Stimulated activated CD4-positive, alpha-beta T cell treated with anti-CD3 and anti-CD28 coated beads, TNF-alpha, amount 100 ng/mL, for 1 hour (primary cell): ENCODE data around the gene CTDSPL.
A peak's percentile ranks its signal among the peaks of the same experiment; 100 is the strongest.
"Not testable (repeated sequence)": the region's sequence is repeated elsewhere in the genome, so short reads cannot be mapped to it uniquely, and the experiment has no call there.

Experiments used
- DNase-seq, 3 donors: peaks; one replicate each; pipeline ENCODE4 v3.0.0-alpha.2; 2020; ENCODE audit warnings: low read depth in 3 of 3, low spot score in 1 of 3

The CTDSPL gene

DNA sequence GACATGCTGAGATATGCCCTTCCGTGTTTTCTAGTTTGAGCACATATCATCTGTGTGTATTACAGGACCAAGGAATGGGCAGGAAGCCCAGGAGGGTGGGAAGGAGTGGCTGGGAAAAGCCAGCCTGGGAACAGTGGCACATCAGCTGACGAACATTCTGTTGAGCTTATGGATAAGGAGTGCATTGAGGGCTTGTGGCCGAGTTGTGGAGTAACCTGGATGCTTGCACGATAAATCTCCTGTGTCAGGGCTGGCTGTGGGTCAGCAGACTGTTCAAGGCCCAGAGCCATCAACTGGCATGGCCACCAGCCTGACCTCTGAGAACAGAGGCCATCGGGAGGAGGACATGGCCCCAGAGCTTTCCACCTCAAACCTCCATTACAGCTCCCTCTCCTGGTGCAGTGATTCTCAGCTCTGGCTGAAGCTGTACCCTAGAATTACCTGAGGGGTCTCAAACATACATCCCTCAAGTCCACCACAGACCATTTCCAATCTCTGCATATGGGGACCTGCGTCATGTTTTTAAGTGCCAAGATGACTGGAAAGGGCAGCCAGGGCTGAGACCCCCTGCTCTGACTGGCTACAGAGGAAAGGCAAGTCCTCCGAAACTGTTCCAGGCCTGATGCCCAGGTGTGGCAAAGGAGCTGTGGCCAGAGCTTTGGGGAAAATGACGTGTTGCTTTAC is 124.1 kb downstream of the CTDSPL start:
- no peak for DNase-seq

DNA sequence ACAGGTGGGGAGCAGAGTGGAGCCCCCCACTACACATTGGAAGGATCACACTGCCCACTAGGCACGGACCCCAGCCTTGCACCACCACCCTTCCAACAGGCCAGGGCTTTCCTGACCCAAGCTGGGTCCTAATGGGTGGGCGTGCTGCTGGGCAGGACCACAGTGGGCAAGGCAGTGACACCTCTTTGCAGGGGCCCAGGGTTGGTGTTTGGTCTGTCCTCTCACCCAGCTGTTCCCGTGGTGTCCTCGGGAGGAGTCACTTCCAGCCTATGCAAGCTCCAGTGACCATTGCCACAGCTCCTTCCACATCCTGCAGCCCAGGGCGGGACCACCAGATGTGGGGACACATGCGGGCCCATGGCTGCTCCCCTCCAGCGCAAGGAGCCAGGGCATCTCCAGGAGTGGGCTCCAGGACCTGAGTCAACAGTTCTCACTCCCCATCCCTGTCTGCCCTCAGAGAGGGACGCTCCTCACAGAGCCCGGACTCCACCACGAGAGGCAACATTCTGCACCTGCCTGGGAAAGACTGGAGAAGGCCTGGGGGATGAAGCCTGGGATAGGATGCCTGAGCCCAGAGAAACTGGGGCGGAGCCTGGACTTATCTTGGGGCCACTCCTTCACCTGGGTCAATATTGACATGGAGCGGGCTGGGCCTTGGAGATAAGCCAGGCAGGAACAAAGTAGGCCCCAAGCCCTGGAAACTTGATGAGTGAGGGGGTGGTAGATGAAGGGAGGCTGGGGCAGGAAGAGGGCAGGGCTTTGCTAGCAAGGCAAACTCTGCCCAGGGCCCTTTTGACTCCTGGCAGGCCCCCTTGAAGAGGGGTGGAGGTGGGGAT is 125.0 kb downstream of the CTDSPL start:
- DNase-seq = no peak

GRCh38 chr3:37987315-37987697 is 125.6 kb downstream of the CTDSPL start:
- no peak for DNase-seq

- no peak for DNase-seq
Measured at GRCh38 chr3:37987751-37988179, 126.1 kb downstream of the CTDSPL start.

DNA sequence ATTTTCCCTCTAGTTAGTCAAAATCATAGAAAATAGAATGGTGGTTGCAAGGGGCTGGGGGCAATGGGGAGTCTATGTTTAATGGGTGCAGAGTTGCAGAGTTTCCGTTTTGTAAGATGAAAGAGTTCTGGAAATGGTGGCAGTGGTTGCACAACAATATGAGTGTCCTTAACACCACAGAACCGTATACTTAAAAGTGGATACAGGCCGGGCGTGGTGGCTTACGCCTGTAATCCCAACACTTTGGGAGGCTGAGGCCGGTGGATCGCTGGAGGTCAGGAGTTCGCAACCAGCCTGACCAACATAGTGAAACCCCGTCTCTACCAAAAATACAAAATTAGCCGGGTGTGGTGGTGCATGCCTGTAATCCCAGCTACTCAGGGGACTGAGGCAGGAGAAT is 126.7 kb downstream of the CTDSPL start:
- not testable (repeated sequence) for DNase-seq

DNA sequence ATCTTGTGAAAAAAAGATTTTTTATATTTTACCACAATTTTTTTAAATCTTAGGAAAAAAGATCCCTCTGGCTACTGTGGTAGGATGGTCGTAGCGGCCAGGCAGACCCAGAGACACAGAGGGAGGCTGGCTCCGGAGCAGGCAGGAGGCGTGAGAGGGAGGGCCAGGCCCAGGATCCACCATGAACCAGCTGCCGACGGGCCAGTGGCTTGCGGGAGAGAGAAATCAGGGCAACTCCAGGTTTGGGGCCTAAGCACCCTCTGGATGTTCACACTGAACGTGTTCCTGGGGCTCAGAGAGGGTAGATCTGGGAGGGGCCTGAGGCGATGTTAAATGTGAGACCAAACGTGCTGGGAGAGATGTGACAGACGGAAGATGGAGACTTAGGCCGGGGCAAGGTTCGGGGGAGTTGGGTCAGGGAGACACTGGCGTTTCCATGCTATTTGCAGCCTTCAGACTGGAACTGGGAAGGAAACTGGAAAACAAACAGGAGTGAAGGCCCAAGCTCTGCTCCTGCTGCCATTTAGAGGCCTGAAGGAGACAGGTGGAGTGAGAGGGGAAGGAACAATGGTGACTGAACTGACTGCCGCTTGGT is 127.3 kb downstream of the CTDSPL start:
- DNase-seq = no peak

DNA sequence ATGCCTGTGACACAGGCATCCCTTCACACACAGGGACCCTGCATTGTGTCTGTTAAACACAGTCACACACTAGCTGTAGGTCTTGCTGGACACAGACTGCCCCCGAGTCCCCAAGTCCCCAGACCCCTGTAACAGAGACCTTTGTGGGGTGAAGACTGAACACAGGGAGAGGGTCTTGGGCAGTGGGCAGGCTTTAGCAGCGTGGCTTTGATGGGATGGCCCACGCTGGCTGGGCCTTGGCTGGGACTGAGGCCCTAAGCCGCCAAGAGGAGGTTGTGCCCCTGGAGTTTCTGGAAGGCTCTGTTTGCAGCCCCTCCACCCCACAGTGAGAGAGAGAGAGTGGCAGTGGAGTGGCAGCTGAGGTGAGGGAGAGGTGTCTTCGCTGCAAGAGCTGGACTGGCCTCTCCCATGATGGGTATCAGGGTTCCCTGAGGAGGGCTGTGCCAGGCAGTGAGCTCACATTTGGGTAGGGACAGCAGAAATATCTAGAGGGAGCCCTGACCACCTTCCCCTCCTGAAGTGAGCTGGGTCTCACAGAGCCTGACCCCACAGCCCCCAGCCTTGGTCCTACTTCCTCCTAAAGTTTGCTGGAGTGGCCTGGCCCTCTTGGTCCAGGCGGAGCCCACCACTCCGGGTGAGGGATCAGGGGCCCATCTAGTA is 128.3 kb downstream of the CTDSPL start:
- no peak for DNase-seq

DNA sequence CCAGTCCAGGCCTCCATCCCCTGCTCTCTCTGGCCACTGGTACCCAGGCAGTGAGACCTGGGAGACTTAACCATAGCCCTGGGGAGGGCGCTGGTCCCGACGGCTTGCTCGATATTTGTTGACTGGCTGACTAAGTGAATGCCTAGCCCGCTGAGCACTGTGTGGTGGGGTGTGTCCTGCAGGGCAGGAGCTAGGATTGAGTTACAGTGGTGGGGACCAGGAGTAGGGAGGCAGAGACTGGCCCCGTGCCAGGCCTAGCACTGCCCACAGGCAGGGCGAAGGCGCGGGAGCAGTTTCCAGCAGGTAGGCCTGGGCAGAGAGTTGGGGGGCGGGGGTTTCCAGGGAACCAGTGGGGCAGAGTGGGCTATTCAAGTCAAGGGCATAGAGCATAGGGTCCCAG is 128.8 kb downstream of the CTDSPL start, which contains the start of gene VILL:
Gene VILL, plus strand, starts transcription at position 260 of the 400 bp plus-strand sequence. CDS start 2,887 bp downstream, outside the sequence.
- no peak for DNase-seq

- no peak for DNase-seq
Measured at GRCh38 chr3:37991109-37991508, 129.4 kb downstream of the CTDSPL start.

GRCh38 chr3:37991823-37992222 is 130.1 kb downstream of the CTDSPL start:
- DNase-seq = no peak

DNA sequence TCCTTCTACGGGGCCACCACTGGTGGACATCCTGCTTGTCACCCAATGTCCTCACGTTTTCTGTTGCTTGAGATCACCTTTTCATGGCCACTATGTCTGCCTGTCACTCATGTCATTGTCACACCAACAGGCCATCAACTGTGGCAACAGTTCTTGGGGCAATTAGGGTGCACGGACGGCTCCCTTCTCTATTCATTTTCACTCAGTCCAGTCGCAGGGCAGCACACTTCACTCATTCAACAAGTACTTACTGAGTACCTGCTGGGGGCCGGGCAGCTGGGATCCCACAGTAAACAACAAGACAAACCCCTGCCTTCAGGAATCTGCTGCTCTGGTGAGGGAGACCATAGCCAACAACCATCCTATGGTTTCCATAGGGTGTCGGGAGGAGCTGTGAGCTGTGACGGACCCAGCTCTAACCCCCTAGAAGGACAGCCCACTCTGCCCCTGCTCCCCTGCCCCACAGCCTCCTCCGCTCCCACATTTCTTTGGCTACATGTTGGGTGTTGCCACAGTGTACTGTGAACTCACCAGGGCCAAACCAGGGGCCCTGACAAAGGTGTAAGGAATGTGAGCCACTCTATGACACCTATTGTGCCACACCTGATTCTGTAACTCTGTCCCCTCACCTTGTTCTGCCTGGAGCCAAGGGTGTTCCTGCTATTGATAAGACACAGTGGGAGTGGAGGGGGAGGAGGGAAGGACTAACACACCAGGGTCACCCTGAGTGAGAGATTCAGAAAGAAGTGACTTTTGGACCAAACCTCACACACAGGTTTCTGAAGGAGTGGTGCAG is 130.8 kb downstream of the CTDSPL start:
- DNase-seq = no peak

DNA sequence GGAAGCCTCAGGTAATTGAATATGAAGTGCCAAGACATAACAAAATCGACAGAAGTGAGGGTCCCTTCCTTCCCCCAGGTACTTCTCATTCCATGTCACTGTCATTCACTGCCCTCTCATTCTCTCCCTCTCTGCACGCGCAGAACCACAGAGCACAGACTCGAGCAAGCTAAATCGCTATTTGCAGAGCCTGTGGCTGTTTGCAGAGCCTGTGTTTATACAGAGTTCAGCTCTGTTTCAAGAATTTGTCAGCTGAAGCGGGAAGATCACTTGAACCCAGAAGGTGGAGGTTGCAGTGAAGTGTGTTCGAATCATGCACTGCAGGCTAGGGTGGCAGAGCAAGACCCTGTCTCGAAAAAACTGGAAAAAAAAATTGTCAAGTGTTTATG is 131.4 kb downstream of the CTDSPL start:
- DNase-seq = no peak

DNA sequence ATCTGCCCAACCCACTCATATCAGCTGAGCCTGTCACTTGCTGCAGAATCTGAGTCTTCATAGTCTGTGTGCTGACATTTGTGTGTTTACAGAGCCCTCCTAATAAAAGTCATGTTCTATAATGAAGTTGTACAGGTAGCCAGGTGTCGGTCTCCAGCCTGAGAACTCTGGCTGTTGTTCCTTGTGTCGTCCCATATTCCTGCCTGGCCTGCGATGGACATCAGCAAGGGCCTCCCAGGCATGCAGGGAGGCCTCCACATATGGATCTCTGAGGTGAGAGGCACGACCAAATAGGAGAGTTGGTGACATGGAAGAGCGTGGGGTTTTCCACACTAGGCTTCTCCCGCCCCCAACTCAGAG is 131.8 kb downstream of the CTDSPL start:
- no peak for DNase-seq

- peak in 1 of 3 donors; percentile 55 for DNase-seq
Measured at GRCh38 chr3:37993820-37994638, 132.3 kb downstream of the CTDSPL start.

GRCh38 chr3:37994639-37994972 is 132.9 kb downstream of the CTDSPL start:
- DNase-seq = no peak

GRCh38 chr3:37995652-37996641 is 134.3 kb downstream of the CTDSPL start:
- no peak for DNase-seq

- peak; percentile 30 to 75 (median 60) for DNase-seq
Measured at GRCh38 chr3:37996785-37997301, 135.2 kb downstream of the CTDSPL start.

GRCh38 chr3:37997342-37997741 is 135.7 kb downstream of the CTDSPL start:
- DNase-seq = no peak
